Neural progenitor cell (in vitro differentiated cells): Measurements from ENCODE around the gene TATDN2.

ENCODE experiments used
- EZH2 ChIP-seq: fragments of 200-600 bp; sonication (generic); IDR thresholded peaks from 2 replicates; pipeline ENCODE4 v1.6.1; 2017; ENCODE audit warnings: antibody characterized with exemption, mild to moderate bottlenecking, moderate library complexity
- EZH2phosphoT487 ChIP-seq: fragments of 200-600 bp; sonication (generic); IDR thresholded peaks from 2 replicates; pipeline ENCODE4 v1.6.1; 2017; ENCODE audit warnings: antibody characterized with exemption
- TF ChIP-seq, protein P1 (sequence below): fragments of 200-600 bp; sonication (generic); IDR thresholded peaks from 2 replicates; pipeline ENCODE4 v1.5.1; 2017; ENCODE audit warnings: antibody characterized with exemption, mild to moderate bottlenecking

- TF ChIP-seq, protein P1, sequence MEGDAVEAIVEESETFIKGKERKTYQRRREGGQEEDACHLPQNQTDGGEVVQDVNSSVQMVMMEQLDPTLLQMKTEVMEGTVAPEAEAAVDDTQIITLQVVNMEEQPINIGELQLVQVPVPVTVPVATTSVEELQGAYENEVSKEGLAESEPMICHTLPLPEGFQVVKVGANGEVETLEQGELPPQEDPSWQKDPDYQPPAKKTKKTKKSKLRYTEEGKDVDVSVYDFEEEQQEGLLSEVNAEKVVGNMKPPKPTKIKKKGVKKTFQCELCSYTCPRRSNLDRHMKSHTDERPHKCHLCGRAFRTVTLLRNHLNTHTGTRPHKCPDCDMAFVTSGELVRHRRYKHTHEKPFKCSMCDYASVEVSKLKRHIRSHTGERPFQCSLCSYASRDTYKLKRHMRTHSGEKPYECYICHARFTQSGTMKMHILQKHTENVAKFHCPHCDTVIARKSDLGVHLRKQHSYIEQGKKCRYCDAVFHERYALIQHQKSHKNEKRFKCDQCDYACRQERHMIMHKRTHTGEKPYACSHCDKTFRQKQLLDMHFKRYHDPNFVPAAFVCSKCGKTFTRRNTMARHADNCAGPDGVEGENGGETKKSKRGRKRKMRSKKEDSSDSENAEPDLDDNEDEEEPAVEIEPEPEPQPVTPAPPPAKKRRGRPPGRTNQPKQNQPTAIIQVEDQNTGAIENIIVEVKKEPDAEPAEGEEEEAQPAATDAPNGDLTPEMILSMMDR = no peak
- TF ChIP-seq EZH2 (no peak), EZH2phosphoT487 (no peak)
These were observed 5.5 kb downstream of the TATDN2 start for GRCh38 chr3:10253731-10254130.
